SK-N-SH treated with all-trans-retinoic acid at 6 μM for 48 hours (cell line): Measurements from ENCODE around the gene MLLT1.

Source experiments
- ATAC-seq: fragments of 200-7000 bp; cut with Tn5 transposase; 3 replicates; pipeline ENCODE4 v1.9.1; 2020; ENCODE audit warnings: mild to moderate bottlenecking, moderate library complexity
- ARNTL ChIP-seq: fragments of 450-650 bp; formaldehyde crosslinking; IDR thresholded peaks from 2 replicates; pipeline ENCODE4 v1.5.0; 2020; ENCODE audit warnings: low read depth, mild to moderate bottlenecking, moderate library complexity, borderline replicate concordance
- BACH2 ChIP-seq: fragments of 250-450 bp; sonication (Bioruptor Pico); IDR thresholded peaks from 2 replicates; pipeline ENCODE4 v1.9.0; 2021; ENCODE audit warnings: mild to moderate bottlenecking, borderline replicate concordance
- CREB5 ChIP-seq: fragments of 250-450 bp; sonication (Bioruptor Pico); IDR thresholded peaks from 2 replicates; pipeline ENCODE4 v1.5.1; 2020; ENCODE audit warnings: low read depth, mild to moderate bottlenecking, moderate library complexity
- CSRNP3 ChIP-seq: fragments of 250-450 bp; sonication (Bioruptor Pico); IDR thresholded peaks from 2 replicates; pipeline ENCODE4 v1.5.1; 2021; ENCODE audit warnings: mild to moderate bottlenecking, moderate library complexity
- GLIS3 ChIP-seq: fragments of 250-450 bp; sonication (Bioruptor Pico); IDR thresholded peaks from 2 replicates; pipeline ENCODE4 v1.5.0; 2020; ENCODE audit warnings: mild to moderate bottlenecking, moderate library complexity
- ISL1 ChIP-seq: fragments of 250-450 bp; sonication (Bioruptor Pico); IDR thresholded peaks from 2 replicates; pipeline ENCODE4 v2.1.2; 2022; ENCODE audit warnings: mild to moderate bottlenecking, moderate library complexity
- OSR1 ChIP-seq: fragments of 250-450 bp; sonication (Bioruptor Pico); IDR thresholded peaks from 2 replicates; pipeline ENCODE4 v1.8.0; 2022; ENCODE audit warnings: moderate library complexity, mild to moderate bottlenecking, inconsistent platforms
- PATZ1 ChIP-seq: fragments of 250-450 bp; sonication (Bioruptor Pico); IDR thresholded peaks from 2 replicates; pipeline ENCODE4 v1.8.0; 2020; ENCODE audit warnings: mild to moderate bottlenecking, moderate library complexity, borderline replicate concordance
- PPARA ChIP-seq: fragments of 250-450 bp; sonication (Bioruptor Pico); IDR thresholded peaks from 2 replicates; pipeline ENCODE4 v1.5.0; 2020; ENCODE audit warnings: mild to moderate bottlenecking, borderline replicate concordance
- RARB ChIP-seq: fragments of 250-450 bp; sonication (Bioruptor Pico); IDR thresholded peaks from 2 replicates; pipeline ENCODE4 v1.8.0; 2021; ENCODE audit warnings: mild to moderate bottlenecking, moderate library complexity
- SNAI2 ChIP-seq: fragments of 250-450 bp; sonication (Bioruptor Pico); IDR thresholded peaks from 2 replicates; pipeline ENCODE4 v1.5.0; 2020; ENCODE audit warnings: mild to moderate bottlenecking, moderate library complexity
- TCF4 ChIP-seq: fragments of 250-450 bp; sonication (Bioruptor Pico); IDR thresholded peaks from 2 replicates; pipeline ENCODE4 v1.8.0; 2021; ENCODE audit warnings: mild to moderate bottlenecking, moderate library complexity, borderline replicate concordance
- TOX ChIP-seq: fragments of 250-450 bp; sonication (Bioruptor Pico); IDR thresholded peaks from 2 replicates; pipeline ENCODE4 v1.8.0; 2021; ENCODE audit warnings: mild to moderate bottlenecking, moderate library complexity, borderline replicate concordance
- TSHZ2 ChIP-seq: fragments of 250-450 bp; sonication (Bioruptor Pico); IDR thresholded peaks from 2 replicates; pipeline ENCODE4 v1.5.0; 2020; ENCODE audit warnings: mild to moderate bottlenecking, moderate library complexity
- ZC3H10 ChIP-seq: fragments of 250-450 bp; sonication (Bioruptor Pico); IDR thresholded peaks from 2 replicates; pipeline ENCODE4 v1.5.1; 2021; ENCODE audit warnings: mild to moderate bottlenecking, moderate library complexity
- ZFP3 ChIP-seq: fragments of 250-450 bp; sonication (Bioruptor Pico); IDR thresholded peaks from 2 replicates; pipeline ENCODE4 v1.5.0; 2020; ENCODE audit warnings: mild to moderate bottlenecking, moderate library complexity
- ZFP30 ChIP-seq: fragments of 450-650 bp; formaldehyde crosslinking; IDR thresholded peaks from 2 replicates; pipeline ENCODE4 v1.5.0; 2022; ENCODE audit warnings: mild to moderate bottlenecking, moderate library complexity
- ZNF565 ChIP-seq: fragments of 450-650 bp; formaldehyde crosslinking; conservative IDR thresholded peaks from 2 replicates; pipeline ENCODE4 v1.5.0; 2020; ENCODE audit warnings: low read depth, mild to moderate bottlenecking, moderate library complexity
- ZNF70 ChIP-seq: fragments of 450-650 bp; formaldehyde crosslinking; IDR thresholded peaks from 2 replicates; pipeline ENCODE4 v1.5.0; 2020; ENCODE audit warnings: mild to moderate bottlenecking, moderate library complexity
- ZNF8 ChIP-seq: fragments of 450-650 bp; formaldehyde crosslinking; IDR thresholded peaks from 2 replicates; pipeline ENCODE4 v1.5.0; 2020; ENCODE audit warnings: mild to moderate bottlenecking, moderate library complexity

Gene MLLT1

GRCh38 chr19:6209233-6209632, 70.5 kb downstream of the MLLT1 start:
- ATAC-seq = no peak
- no peak for TF ChIP-seq ZNF565
- no peak for TF ChIP-seq PATZ1 (CRISPR knock-in tag)
- no peak for TF ChIP-seq CSRNP3 (CRISPR knock-in tag)
- TF ChIP-seq GLIS3 (CRISPR knock-in tag) = no peak
- no peak for TF ChIP-seq OSR1 (CRISPR knock-in tag)
- TF ChIP-seq ZC3H10 (CRISPR knock-in tag) = no peak
- no peak for TF ChIP-seq RARB (CRISPR knock-in tag)
- no peak for TF ChIP-seq BACH2 (CRISPR knock-in tag)
- TF ChIP-seq PPARA = no peak
- TF ChIP-seq ZFP30 = no peak
- TF ChIP-seq TSHZ2 (CRISPR knock-in tag) = no peak
- TF ChIP-seq, all 23 proteins: peak for 0

- TF ChIP-seq ZFP3 (CRISPR knock-in tag) (peak; percentile 86), SNAI2 (CRISPR knock-in tag) (no peak)
- no peak for ATAC-seq
Measured at GRCh38 chr19:6204866-6205723, 74.7 kb downstream of the MLLT1 start.

GRCh38 chr19:6204212-6204611, 75.6 kb downstream of the MLLT1 start:
- ATAC-seq = no peak
- TF ChIP-seq ARNTL (CRISPR knock-in tag) (no peak), TCF4 (no peak)

- ATAC-seq = peak; percentile 91
- no peak for TF ChIP-seq ZC3H10 (CRISPR knock-in tag)
- peak; percentile 65; the same call in 1 of the 2 replicates for TF ChIP-seq ZNF70
Measured at GRCh38 chr19:6199240-6199994, 80.4 kb downstream of the MLLT1 start.

GRCh38 chr19:6198896-6199239, 80.9 kb downstream of the MLLT1 start:
- ATAC-seq = peak; percentile 50
- TF ChIP-seq ISL1 (CRISPR knock-in tag) (no peak), CSRNP3 (CRISPR knock-in tag) (no peak), RARB (CRISPR knock-in tag) (no peak), ARNTL (CRISPR knock-in tag) (no peak), TCF4 (no peak), PATZ1 (CRISPR knock-in tag) (no peak), CREB5 (no peak), ZNF70 (no peak), SNAI2 (CRISPR knock-in tag) (no peak), OSR1 (CRISPR knock-in tag) (no peak), ZNF8 (no peak), ZNF565 (no peak), TOX (no peak)
